WI38 (cell line): Measurements from ENCODE around the gene SMG1.

ENCODE experiments used
- H3K4me3 ChIP-seq: 2 replicates; pipeline ENCODE4 v1.5.1; 2011; ENCODE audit warnings: low read depth, mild to moderate bottlenecking, control low read depth, low read length
- CTCF ChIP-seq: IDR thresholded peaks from 2 replicates; pipeline ENCODE4 v1.5.1; 2012; ENCODE audit warnings: low read depth, mild to moderate bottlenecking, control low read depth, low read length

The SMG1 gene

GRCh38 chr16:18836702-18837101 lies 89.5 kb downstream of the SMG1 start:
- H3K4me3 ChIP-seq, result no peak overlapping the region
- no peak for TF ChIP-seq CTCF

GRCh38 chr16:18834864-18835263 lies 91.3 kb downstream of the SMG1 start:
- H3K4me3 ChIP-seq, result no peak overlapping the region
- no peak for TF ChIP-seq CTCF

- no peak overlapping the region for H3K4me3 ChIP-seq
- no peak for TF ChIP-seq CTCF
Measured at GRCh38 chr16:18833707-18834505, 92.3 kb downstream of the SMG1 start.

GRCh38 chr16:18832613-18833012 lies 93.6 kb downstream of the SMG1 start:
- no peak for TF ChIP-seq CTCF
- H3K4me3 ChIP-seq, result no peak overlapping the region

GRCh38 chr16:18832006-18832405 lies 94.2 kb downstream of the SMG1 start:
- no peak overlapping the region for H3K4me3 ChIP-seq
- TF ChIP-seq CTCF, result no peak

- no peak for TF ChIP-seq CTCF
- no peak overlapping the region for H3K4me3 ChIP-seq
Measured at GRCh38 chr16:18829251-18829650, 97.0 kb downstream of the SMG1 start.

GRCh38 chr16:18827890-18828289 lies 98.3 kb downstream of the SMG1 start:
- no peak for TF ChIP-seq CTCF
- no peak overlapping the region for H3K4me3 ChIP-seq
